GM06990 (cell line): ENCODE results near the gene RAB18.
"Not testable (repeated sequence)": the region's sequence is repeated elsewhere in the genome, so short reads cannot be mapped to it uniquely, and the experiment has no call there.

Experiments used
- DNase-seq: peaks from one replicate; pipeline ENCODE4 v3.0.0-alpha.2; 2011; ENCODE audit not compliant: insufficient read length; ENCODE audit errors: extremely low read depth
- H3K27me3 ChIP-seq: replicated peaks from 2 replicates; pipeline ENCODE4 v1.6.0; 2011; ENCODE audit warnings: low read length; ENCODE audit not compliant: control insufficient read depth, insufficient read depth
- H3K36me3 ChIP-seq: 2 replicates; pipeline ENCODE4 v1.5.1; 2011; ENCODE audit warnings: low read length; ENCODE audit not compliant: control insufficient read depth, insufficient read depth
- H3K4me3 ChIP-seq: replicated peaks from 2 replicates; pipeline ENCODE4 v1.5.1; 2011; ENCODE audit warnings: low read depth, mild to moderate bottlenecking, control low read depth, low read length
- TF ChIP-seq, protein P1 (sequence below): IDR thresholded peaks from 2 replicates; pipeline ENCODE4 v1.5.1; 2011; ENCODE audit warnings: low read length, control low read depth, mild to moderate bottlenecking, inconsistent platforms; ENCODE audit not compliant: insufficient read depth, poor library complexity, severe bottlenecking

The RAB18 gene

DNA sequence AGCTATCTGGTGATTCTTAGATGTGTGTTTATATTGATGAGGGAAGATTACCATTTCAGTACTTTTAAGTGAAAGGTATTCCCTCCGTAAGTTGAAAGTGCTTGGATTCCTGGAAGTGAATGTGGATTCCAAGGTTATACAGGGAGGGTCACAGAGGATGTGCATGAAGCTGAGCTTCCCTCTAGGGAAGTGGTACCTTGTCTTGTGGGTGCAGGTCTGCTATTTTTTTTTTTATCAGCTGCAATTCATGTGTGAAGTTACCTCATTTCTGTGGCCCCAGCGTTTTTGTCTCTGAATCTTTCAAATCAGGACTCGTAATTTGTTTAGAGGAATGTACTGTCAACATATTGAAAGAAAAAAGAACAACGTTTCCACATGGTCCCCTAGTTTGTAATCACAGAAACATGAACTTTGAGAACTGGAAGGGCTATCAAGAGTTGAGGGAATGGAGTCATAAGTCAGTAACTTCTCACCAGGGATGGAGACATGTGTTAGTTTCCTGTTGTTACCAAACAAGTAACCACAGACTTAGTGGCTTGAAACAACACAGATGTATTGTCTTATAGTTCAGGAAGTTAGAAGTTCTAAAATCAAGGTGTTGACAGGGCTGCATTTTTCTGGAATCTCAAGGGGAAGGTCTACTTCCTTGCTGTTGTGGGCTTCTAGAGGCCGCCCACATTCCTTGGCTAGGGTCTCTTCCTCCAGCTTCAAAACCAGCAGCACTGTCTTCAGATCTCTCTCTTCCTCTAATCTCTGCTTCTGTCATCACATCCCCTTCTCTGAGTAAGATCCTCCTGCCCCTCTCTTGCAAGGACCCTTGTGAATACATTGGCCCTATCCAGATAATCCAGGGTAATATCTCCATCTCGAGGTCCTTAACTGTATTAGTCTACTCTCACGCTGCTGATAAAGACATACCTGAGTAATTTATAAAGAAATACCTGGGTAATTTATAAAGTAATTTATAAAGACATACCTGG lies 64.4 kb downstream of the RAB18 start:
- H3K4me3 ChIP-seq = no peak overlapping the region
- no peaks in the 10 kb centered on the region for H3K27me3 ChIP-seq
- no peak for DNase-seq
- TF ChIP-seq, protein P1, sequence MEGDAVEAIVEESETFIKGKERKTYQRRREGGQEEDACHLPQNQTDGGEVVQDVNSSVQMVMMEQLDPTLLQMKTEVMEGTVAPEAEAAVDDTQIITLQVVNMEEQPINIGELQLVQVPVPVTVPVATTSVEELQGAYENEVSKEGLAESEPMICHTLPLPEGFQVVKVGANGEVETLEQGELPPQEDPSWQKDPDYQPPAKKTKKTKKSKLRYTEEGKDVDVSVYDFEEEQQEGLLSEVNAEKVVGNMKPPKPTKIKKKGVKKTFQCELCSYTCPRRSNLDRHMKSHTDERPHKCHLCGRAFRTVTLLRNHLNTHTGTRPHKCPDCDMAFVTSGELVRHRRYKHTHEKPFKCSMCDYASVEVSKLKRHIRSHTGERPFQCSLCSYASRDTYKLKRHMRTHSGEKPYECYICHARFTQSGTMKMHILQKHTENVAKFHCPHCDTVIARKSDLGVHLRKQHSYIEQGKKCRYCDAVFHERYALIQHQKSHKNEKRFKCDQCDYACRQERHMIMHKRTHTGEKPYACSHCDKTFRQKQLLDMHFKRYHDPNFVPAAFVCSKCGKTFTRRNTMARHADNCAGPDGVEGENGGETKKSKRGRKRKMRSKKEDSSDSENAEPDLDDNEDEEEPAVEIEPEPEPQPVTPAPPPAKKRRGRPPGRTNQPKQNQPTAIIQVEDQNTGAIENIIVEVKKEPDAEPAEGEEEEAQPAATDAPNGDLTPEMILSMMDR = no peak
- no peaks in the 10 kb centered on the region for H3K36me3 ChIP-seq

- Histone ChIP-seq H3K27me3 (no peaks in the 10 kb centered on the region), H3K36me3 (no peaks in the 10 kb centered on the region), H3K4me3 (no peak overlapping the region)
- DNase-seq = no peak
- TF ChIP-seq, protein P1 = no peak
These were observed 65.8 kb downstream of the RAB18 start for GRCh38 chr10:27569946-27570345.

GRCh38 chr10:27577038-27577437 lies 72.9 kb downstream of the RAB18 start:
- H3K27me3 ChIP-seq, DNase-seq, H3K4me3 ChIP-seq, H3K36me3 ChIP-seq: not testable (repeated sequence)

DNA sequence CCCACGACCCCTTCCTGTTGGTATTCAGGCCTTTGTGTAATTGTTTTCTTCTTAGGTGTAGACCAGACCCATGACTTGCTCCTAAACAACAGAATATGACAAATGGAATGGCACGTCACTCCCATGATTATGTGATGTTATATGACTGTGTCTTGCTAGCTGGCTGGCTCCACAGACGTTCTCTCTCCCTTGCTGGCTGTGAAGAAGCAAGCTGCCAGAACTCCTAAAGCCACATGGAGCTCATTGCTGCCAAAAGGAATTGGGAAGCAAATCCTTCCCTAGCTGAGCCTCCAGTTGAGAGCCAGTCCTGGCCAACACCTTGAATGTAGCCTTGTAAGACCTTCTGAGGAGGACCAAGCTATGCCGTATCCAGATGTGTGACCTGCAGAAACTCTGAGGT lies 74.2 kb downstream of the RAB18 start:
- Histone ChIP-seq H3K27me3 (no peaks in the 10 kb centered on the region), H3K36me3 (no peaks in the 10 kb centered on the region), H3K4me3 (no peak overlapping the region)
- TF ChIP-seq, protein P1 = no peak
- DNase-seq = no peak

DNA sequence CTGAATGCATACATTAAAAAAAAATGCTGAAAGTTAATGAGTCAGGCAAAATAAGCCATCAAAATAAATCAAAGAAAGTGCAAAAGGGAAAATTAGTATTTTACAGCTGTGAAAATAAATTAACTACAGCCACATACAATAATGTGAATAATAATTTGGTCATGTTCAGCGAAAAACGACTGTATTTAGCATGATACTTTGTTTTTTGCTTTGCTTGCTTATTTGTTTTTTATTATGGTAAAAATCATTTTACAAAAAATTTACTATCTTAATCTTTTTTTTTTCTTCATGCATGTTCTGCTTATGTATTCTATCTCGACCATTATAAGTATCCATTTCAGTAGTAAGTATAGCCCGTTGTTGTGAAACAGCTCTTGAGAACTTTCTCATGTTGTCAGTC lies 77.1 kb downstream of the RAB18 start:
- Histone ChIP-seq H3K4me3 (no peak overlapping the region), H3K27me3 (no peaks in the 10 kb centered on the region), H3K36me3 (no peaks in the 10 kb centered on the region)
- DNase-seq = no peak
- TF ChIP-seq, protein P1 = no peak

DNA sequence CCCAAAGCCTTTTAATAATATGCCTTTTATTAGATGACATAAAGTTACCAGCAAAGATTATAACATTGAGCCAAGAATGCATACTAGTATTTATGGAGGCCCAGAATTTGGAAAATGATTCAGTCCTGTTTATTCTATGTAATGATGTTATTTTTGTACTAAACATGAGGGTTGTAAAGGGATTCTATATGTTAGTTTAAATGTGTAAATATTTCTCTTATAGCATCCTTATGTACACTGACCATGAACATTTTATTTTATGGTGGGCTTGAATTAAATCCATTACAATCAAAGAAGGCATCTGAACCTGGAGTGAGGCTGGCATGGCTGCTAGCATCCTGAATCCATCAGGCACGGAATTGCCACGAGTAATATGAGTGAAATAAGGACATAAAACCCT lies 80.2 kb downstream of the RAB18 start:
- Histone ChIP-seq H3K36me3 (no peaks in the 10 kb centered on the region), H3K4me3 (no peak overlapping the region), H3K27me3 (no peaks in the 10 kb centered on the region)
- no peak for DNase-seq
- TF ChIP-seq, protein P1 = no peak
